HEK293 (cell line): ENCODE results near the gene ADAMTS8.

Experiments
- CTCF ChIA-PET: fragments of 350-600 bp; formaldehyde crosslinking; extraction: SDS; loops from one replicate; lab custom pipeline; 2021; ENCODE audit warnings: antibody characterized with exemption; lab: Yijun Ruan, JAX
- POLR2A ChIA-PET: fragments of 300-600 bp; formaldehyde crosslinking; extraction: SDS; loops from one replicate; lab custom pipeline; 2020; ENCODE audit warnings: antibody characterized with exemption, inconsistent platforms; lab: Yijun Ruan, JAX
- H3K27ac ChIP-seq: fragments of 200-500 bp; sonication (Bioruptor generic); 2 replicates; pipeline ENCODE4 v1.5.1; 2014; ENCODE audit warnings: low read depth, low read length, control low read depth, inconsistent platforms; ENCODE audit errors: extremely low read depth
- H3K36me3 ChIP-seq, 2 experiments: fragments of 200-500 bp in 1 of 2; sonication (Bioruptor generic) in 1 of 2; 1 replicate in 1 of 2; 2 replicates in 1 of 2; pipeline ENCODE4 v1.5.1; 2014 to 2017; ENCODE audit warnings: inconsistent platforms in 2 of 2, low read length in 2 of 2; ENCODE audit not compliant: control insufficient read depth in 2 of 2, insufficient read depth in 1 of 2
- H3K4me1 ChIP-seq: fragments of 200-500 bp; sonication (Bioruptor generic); 2 replicates; pipeline ENCODE4 v1.5.1; 2014; ENCODE audit warnings: mild to moderate bottlenecking, low read length, inconsistent platforms; ENCODE audit not compliant: control insufficient read depth, insufficient read depth
- H3K4me3 ChIP-seq: 2 replicates; pipeline ENCODE4 v1.5.1; 2011; ENCODE audit warnings: low read depth, mild to moderate bottlenecking, control low read depth, low read length, moderate library complexity
- H3K9me3 ChIP-seq: fragments of 200-500 bp; sonication (Bioruptor generic); 2 replicates; pipeline ENCODE4 v1.5.1; 2014; ENCODE audit warnings: low read depth, low read length, inconsistent platforms; ENCODE audit not compliant: control insufficient read depth, insufficient read depth
- AEBP2 ChIP-seq: fragments of 450-650 bp; formaldehyde crosslinking; IDR thresholded peaks from 2 replicates; pipeline ENCODE4 v1.5.1; 2016; ENCODE audit warnings: missing biosample characterization, missing genetic modification characterization, borderline replicate concordance
- CTCF ChIP-seq: fragments of 450-650 bp; formaldehyde crosslinking; IDR thresholded peaks from 2 replicates; pipeline ENCODE4 v1.5.1; 2016; ENCODE audit warnings: missing biosample characterization, missing genetic modification characterization
- FEZF1 ChIP-seq: fragments of 450-650 bp; formaldehyde crosslinking; IDR thresholded peaks from 2 replicates; pipeline ENCODE4 v1.5.1; 2016; ENCODE audit warnings: missing biosample characterization, missing genetic modification characterization
- KLF1 ChIP-seq: fragments of 450-650 bp; formaldehyde crosslinking; IDR thresholded peaks from 2 replicates; pipeline ENCODE4 v1.5.1; 2016; ENCODE audit warnings: missing biosample characterization, missing genetic modification characterization
- PRDM2 ChIP-seq: fragments of 450-650 bp; formaldehyde crosslinking; IDR thresholded peaks from 2 replicates; pipeline ENCODE4 v1.5.1; 2016; ENCODE audit warnings: missing biosample characterization, missing genetic modification characterization, borderline replicate concordance
- SETDB1 ChIP-seq: IDR thresholded peaks from one replicate; pipeline ENCODE4 v1.6.1; 2017; ENCODE audit warnings: mild to moderate bottlenecking, low read length, moderate library complexity, mixed read lengths; ENCODE audit not compliant: insufficient read length
- SP7 ChIP-seq: fragments of 450-650 bp; formaldehyde crosslinking; IDR thresholded peaks from 2 replicates; pipeline ENCODE4 v1.5.1; 2016; ENCODE audit warnings: missing biosample characterization, missing genetic modification characterization
- ZNF211 ChIP-seq: fragments of 450-650 bp; formaldehyde crosslinking; IDR thresholded peaks from 2 replicates; pipeline ENCODE4 v1.5.1; 2016; ENCODE audit warnings: low read depth, missing biosample characterization, missing genetic modification characterization
- ZNF214 ChIP-seq: fragments of 450-650 bp; formaldehyde crosslinking; IDR thresholded peaks from 2 replicates; pipeline ENCODE4 v1.5.1; 2017; ENCODE audit warnings: missing biosample characterization, mild to moderate bottlenecking, missing genetic modification characterization, borderline replicate concordance
- ZNF24 ChIP-seq: fragments of 450-650 bp; formaldehyde crosslinking; IDR thresholded peaks from 2 replicates; pipeline ENCODE4 v1.5.1; 2016; ENCODE audit warnings: missing biosample characterization, missing genetic modification characterization
- ZNF302 ChIP-seq: fragments of 450-650 bp; formaldehyde crosslinking; IDR thresholded peaks from 2 replicates; pipeline ENCODE4 v1.5.1; 2016; ENCODE audit warnings: missing biosample characterization, missing genetic modification characterization, low read depth
- ZNF585B ChIP-seq: fragments of 450-650 bp; formaldehyde crosslinking; IDR thresholded peaks from 2 replicates; pipeline ENCODE4 v1.5.1; 2016; ENCODE audit warnings: missing biosample characterization, missing genetic modification characterization
- ZNF76 ChIP-seq: fragments of 450-650 bp; formaldehyde crosslinking; IDR thresholded peaks from 2 replicates; pipeline ENCODE4; 2016; ENCODE audit warnings: low read depth, missing biosample characterization, missing genetic modification characterization, borderline replicate concordance
- ZNF791 ChIP-seq: fragments of 450-650 bp; formaldehyde crosslinking; IDR thresholded peaks from 2 replicates; pipeline ENCODE4 v1.5.1; 2016; ENCODE audit warnings: missing biosample characterization, missing genetic modification characterization
- ZNF792 ChIP-seq: fragments of 450-650 bp; formaldehyde crosslinking; IDR thresholded peaks from 2 replicates; pipeline ENCODE4 v1.5.1; 2016; ENCODE audit warnings: missing biosample characterization, missing genetic modification characterization
- ZSCAN16 ChIP-seq: fragments of 450-650 bp; formaldehyde crosslinking; IDR thresholded peaks from 2 replicates; pipeline ENCODE4 v1.5.1; 2016; ENCODE audit warnings: missing biosample characterization, missing genetic modification characterization

The ADAMTS8 gene

GRCh38 chr11:130469181-130469580 lies 40.8 kb upstream of the ADAMTS8 start:
- no peaks in the 10 kb centered on the region for H3K4me1 ChIP-seq
- POLR2A ChIA-PET, result no interaction called here

GRCh38 chr11:130467116-130467900 lies 38.9 kb upstream of the ADAMTS8 start:
- TF ChIP-seq CTCF (tag by site-specific recombination) (no peak), ZNF585B (tag by site-specific recombination) (no peak), ZSCAN16 (tag by site-specific recombination) (no peak), ZNF214 (tag by site-specific recombination) (no peak), PRDM2 (no peak), ZNF76 (tag by site-specific recombination) (no peak)
- TF ChIP-seq, all 188 proteins: peak for 0
- H3K36me3 ChIP-seq, result peaks cover 0 to 27% of the 10 kb centered on the region in 2 experiments; a peak in 2 of 3 replicates
- no peaks in the 10 kb centered on the region for H3K4me1 ChIP-seq
- ChIA-PET POLR2A (no interaction called here), CTCF (no interaction called here)
- no peaks in the 10 kb centered on the region for H3K9me3 ChIP-seq
- no peak overlapping the region for H3K4me3 ChIP-seq
- no peak overlapping the region for H3K27ac ChIP-seq

More at GRCh38 chr11:130469181-130469580, 40.8 kb upstream of the ADAMTS8 start:
- Histone ChIP-seq H3K36me3 (peaks cover 0 to 20% of the 10 kb centered on the region in 2 experiments; a peak in 2 of 3 replicates), H3K4me3 (no peak overlapping the region), H3K27ac (no peak overlapping the region)
- no peak for TF ChIP-seq ZNF302 (tag by site-specific recombination)
- TF ChIP-seq KLF1 (tag by site-specific recombination), result no peak
- no peak for TF ChIP-seq ZNF792 (tag by site-specific recombination)
- no peak for TF ChIP-seq AEBP2
- TF ChIP-seq, all 188 proteins: peak for 0
- CTCF ChIA-PET, result no interaction called here
- no peaks in the 10 kb centered on the region for H3K9me3 ChIP-seq

GRCh38 chr11:130465263-130465662 lies 36.9 kb upstream of the ADAMTS8 start:
- Histone ChIP-seq H3K27ac (no peak overlapping the region), H3K36me3 (peaks cover 0 to 19% of the 10 kb centered on the region in 2 experiments; a peak in 2 of 3 replicates), H3K4me1 (no peaks in the 10 kb centered on the region), H3K4me3 (no peak overlapping the region), H3K9me3 (no peaks in the 10 kb centered on the region)
- CTCF ChIA-PET, result no interaction called here
- POLR2A ChIA-PET, result no interaction called here
- TF ChIP-seq SP7 (tag by site-specific recombination) (no peak), ZNF791 (tag by site-specific recombination) (no peak), ZNF24 (no peak), SETDB1 (no peak), ZNF211 (no peak), FEZF1 (tag by site-specific recombination) (no peak)
